Activated CD8-positive, alpha-beta memory T cell treated with anti-CD3 and anti-CD28 coated beads for 24 hours (primary cell): ENCODE data around the gene MPRIP.
"Not testable (repeated sequence)": the region's sequence is repeated elsewhere in the genome, so short reads cannot be mapped to it uniquely, and the experiment has no call there.

Source experiments
- DNase-seq: peaks from one replicate; pipeline ENCODE4 v3.0.0-alpha.2; 2020

MPRIP gene

GRCh38 chr17:17149520-17150447 lies 107.5 kb downstream of the MPRIP start:
- DNase-seq = no peak

GRCh38 chr17:17150448-17150800 lies 108.2 kb downstream of the MPRIP start:
- no peak for DNase-seq

GRCh38 chr17:17151055-17151454 lies 108.8 kb downstream of the MPRIP start:
- DNase-seq = no peak

GRCh38 chr17:17151541-17151940 lies 109.3 kb downstream of the MPRIP start:
- DNase-seq = no peak

- DNase-seq = no peak
Observed at GRCh38 chr17:17151962-17152361, 109.7 kb downstream of the MPRIP start.

- DNase-seq = no peak
Observed at GRCh38 chr17:17152385-17152784, 110.1 kb downstream of the MPRIP start.

- DNase-seq = no peak
Observed at GRCh38 chr17:17153071-17153470, 110.8 kb downstream of the MPRIP start.

GRCh38 chr17:17153709-17154108 lies 111.5 kb downstream of the MPRIP start:
- no peak for DNase-seq

- DNase-seq = no peak
Observed at GRCh38 chr17:17154556-17154955, 112.3 kb downstream of the MPRIP start.

- DNase-seq = no peak
Observed at GRCh38 chr17:17154981-17155380, 112.7 kb downstream of the MPRIP start.

GRCh38 chr17:17155568-17155967 lies 113.3 kb downstream of the MPRIP start:
- DNase-seq = no peak

- DNase-seq = no peak
Observed at GRCh38 chr17:17156107-17156506, 113.8 kb downstream of the MPRIP start.

- no peak for DNase-seq
Observed at GRCh38 chr17:17156511-17156910, 114.3 kb downstream of the MPRIP start.

GRCh38 chr17:17157041-17157440 lies 114.8 kb downstream of the MPRIP start:
- no peak for DNase-seq

GRCh38 chr17:17158506-17158905 lies 116.2 kb downstream of the MPRIP start:
- not testable (repeated sequence) for DNase-seq

- DNase-seq = no peak
Observed at GRCh38 chr17:17159571-17159970, 117.3 kb downstream of the MPRIP start.

- no peak for DNase-seq
Observed at GRCh38 chr17:17161121-17161520, 118.9 kb downstream of the MPRIP start.

- no peak for DNase-seq
Observed at GRCh38 chr17:17161759-17162158, 119.5 kb downstream of the MPRIP start.

- DNase-seq = no peak
Observed at GRCh38 chr17:17164156-17164555, 121.9 kb downstream of the MPRIP start.

GRCh38 chr17:17164676-17165075 lies 122.4 kb downstream of the MPRIP start:
- DNase-seq = no peak

GRCh38 chr17:17165666-17166308 lies 123.5 kb downstream of the MPRIP start:
- no peak for DNase-seq

GRCh38 chr17:17166446-17166845 lies 124.2 kb downstream of the MPRIP start:
- no peak for DNase-seq

- no peak for DNase-seq
Observed at GRCh38 chr17:17167356-17167755, 125.1 kb downstream of the MPRIP start.

- DNase-seq = no peak
Observed at GRCh38 chr17:17167986-17168385, 125.7 kb downstream of the MPRIP start.
